NCI-H774 (cell line): Measurements from ENCODE around the gene CACNA1E.
"Not testable (repeated sequence)": the region's sequence is repeated elsewhere in the genome, so short reads cannot be mapped to it uniquely, and the experiment has no call there.

Experiments
- DNase-seq: peaks from one replicate; lab custom pipeline; 2025; lab: John Stamatoyannopoulos, UW

CACNA1E gene

DNA sequence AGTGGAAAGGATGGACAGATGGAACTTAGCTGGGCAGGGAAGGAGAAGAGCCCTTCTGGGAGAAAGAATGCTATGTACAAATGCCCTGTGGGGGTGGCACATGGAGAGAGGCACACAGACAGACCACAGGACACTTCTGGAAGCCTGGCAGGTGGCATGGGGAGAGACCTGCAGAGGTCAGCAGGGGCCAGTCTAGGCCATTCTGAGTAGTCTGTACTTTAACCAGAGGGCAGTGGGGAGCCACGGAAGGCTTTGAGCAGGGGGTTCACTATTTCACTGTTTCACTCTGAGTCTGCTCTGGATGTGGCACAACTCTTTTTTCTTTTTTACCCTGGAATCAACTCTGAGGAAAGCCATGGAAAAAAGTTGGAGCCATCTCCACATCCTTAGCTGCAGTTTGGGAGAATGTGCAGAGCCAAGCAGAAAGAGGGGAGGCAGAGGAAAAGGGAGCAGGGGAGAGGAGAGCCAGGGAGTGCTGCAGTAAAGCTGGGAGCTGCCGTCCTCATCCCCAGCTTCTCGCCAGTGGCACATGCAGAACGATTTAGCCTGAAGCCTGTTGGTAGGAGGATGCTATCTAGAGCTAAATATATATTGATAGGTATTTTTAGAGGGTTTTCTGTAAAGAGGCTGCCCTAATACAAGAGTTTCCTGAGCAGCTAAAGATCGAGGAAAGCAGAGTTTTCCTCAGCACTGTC, 34.0 kb downstream of the CACNA1E start:
- DNase-seq, result no peak

DNA sequence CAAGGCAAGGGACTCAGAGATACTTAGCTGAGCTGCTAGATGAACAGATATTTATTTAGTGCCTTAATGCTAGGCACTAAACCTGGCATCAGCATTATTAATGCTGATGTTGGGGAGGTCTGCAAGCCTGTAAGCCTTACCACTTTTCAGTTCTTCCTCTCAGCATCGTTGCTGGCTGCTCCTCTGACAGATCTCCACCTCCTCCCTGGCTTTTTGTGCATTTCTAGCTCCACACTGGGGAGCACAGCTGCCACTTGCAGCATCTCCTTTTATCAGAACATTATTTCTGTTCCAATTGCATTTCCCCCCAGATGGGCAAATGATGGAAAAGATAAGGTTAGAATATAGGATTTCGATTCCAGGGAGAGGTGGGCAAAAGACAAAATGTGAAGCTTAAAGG, 34.8 kb downstream of the CACNA1E start:
- no peak for DNase-seq

DNA sequence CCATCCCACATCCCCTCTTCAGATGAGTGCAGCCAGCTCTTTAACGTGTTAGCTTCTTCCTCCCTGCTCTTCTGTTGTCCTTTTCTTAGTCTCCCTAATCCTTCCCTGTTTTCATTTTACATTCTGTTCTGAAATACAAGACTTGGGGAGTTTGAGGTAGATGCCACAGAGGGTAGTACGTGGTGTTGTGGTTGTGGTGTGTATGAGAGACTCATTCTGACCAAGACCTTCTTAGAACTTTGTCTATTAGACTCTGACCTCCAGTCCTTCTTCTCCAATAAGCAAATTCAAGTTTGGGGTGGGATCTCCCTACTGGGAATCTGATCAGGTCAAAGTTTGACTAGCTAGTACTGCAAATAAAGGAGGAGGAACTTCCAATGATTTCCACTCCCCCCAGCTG, 39.5 kb downstream of the CACNA1E start:
- no peak for DNase-seq

DNA sequence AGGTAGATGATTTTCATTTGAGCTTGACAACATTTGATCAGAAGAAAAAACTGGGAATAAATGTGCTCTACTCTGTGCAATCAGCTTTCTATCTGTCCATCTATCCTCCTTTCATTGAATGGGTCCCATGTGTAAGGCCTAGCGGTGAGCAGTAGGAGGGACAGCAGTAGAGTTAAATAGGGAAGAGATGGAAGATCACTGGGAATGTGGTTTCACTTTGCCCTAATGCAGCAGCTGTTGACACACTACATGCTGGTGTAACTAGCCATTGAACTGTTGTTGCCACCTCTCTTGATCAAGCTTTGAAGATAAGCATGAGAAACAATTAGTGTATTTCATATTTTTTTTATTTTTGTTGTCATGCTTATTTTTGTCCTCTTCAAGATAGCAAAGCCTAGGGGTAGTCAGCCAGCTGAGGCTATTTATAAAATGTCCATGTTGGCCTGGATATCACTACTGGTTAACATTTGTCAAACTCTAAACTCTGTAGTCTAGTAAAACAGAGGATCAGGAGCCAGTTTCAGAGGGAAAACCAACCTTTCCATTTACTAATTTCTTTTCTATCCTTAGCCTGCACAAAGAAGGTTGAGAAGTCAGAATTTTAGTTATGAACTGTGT, 41.9 kb downstream of the CACNA1E start:
- no peak for DNase-seq

DNA sequence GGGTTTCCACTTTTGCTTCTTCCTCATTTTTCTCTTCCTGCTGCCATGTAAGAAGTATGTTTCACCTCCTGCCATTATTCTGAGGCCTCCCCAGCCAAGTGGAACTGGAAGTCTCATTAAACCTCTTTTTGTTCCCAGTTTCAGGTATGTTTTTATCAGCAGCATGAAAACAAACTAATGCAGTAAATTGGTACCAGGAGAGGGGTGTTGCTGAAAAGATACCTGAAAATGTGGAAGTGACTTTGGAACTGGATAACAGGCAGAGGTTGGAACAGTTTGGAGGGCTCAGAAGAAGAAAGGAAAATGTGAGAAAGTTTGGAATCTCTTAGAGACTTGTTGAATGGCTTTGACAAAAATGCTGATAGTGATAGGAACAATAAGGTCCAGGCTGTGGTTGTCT, 44.9 kb downstream of the CACNA1E start:
- not testable (repeated sequence) for DNase-seq

DNA sequence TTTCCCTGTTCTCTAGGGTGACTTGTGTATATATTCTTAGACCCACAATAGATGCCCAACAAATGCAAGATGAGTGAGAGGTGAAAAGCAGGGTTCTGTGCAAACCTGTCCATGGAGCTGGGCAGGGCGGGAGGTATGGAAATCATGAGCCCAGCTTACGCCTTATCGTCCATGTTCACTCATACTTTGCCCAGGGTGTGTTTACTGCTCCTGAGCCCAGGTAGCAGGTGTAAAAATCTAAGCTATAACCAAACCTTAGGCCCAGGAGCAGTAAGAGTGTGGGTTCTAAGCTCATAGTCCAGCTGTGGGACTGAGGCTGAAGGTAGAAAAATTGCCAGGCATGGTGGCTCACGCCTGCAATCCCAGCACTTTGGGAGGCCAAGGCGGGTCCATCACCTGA, 48.1 kb downstream of the CACNA1E start:
- DNase-seq, result no peak

DNA sequence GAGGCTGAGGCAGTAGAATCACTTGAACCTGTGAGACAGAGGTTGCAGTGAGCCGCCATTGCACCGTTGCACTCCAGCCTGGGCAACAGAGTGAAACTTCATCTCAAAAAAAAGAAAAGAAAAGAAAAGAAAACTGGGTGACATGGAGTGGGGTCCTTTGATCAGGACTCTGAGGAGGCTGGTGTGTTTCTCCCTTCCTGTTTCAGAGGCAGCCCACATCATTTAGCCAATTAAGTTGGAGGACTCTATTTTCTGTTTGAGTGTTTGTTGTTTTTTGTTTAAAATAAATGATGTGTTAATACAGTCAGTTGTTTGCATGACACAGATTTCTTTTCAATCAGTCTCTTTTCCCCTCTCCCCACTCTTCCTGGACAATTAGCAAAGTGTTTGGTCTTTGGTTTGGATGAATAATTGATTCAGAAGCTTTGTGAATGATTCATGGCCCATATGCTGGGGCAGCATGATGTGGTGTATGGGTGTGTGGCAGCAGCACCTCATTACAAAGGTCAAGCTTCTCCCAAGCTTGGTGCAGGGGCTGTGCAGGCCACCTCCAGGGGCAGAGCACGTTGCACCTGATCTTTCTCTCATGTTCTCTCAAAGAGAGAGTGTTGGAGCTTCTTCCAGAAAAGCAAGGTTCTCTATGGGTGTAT, 48.8 kb downstream of the CACNA1E start:
- DNase-seq, result peak; percentile 46

DNA sequence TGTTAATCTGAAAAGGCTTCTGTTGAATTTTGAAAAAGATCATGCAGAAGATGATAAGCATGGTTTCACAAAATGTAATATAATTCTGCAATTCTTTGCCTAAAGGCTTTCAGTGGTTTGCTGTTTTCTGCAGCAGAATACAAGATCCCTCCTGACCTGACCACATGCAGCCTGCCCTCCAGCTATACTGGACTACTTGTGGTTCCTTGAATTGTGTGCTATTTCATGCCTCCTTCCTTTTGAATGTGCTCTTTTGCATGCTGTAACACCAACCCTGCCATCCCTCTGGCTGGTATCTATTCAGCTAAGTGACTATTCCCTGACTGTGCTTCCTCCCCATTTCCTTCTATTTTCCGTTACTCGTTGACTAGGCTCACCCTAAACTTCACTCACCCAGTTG, 55.5 kb downstream of the CACNA1E start:
- DNase-seq, result no peak

DNA sequence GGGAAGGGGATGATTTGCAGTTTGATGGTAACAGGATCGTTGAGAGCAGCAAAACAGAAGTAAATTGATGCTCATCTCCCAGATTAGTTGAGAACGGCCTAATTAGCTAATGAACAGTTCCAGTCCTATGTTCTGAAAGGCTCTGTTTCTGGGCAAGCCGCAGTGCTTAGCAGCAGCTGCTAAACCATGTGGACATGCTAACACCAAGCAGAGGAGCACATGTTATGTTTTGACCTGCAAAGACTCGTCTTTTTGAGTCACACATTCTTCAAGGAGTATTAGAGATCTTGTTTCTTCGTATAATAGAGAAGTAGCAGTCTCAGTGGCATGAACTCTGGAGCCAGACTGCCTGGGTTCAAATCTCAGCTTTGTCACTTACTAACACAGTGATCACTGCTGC, 58.1 kb downstream of the CACNA1E start:
- DNase-seq, result no peak

DNA sequence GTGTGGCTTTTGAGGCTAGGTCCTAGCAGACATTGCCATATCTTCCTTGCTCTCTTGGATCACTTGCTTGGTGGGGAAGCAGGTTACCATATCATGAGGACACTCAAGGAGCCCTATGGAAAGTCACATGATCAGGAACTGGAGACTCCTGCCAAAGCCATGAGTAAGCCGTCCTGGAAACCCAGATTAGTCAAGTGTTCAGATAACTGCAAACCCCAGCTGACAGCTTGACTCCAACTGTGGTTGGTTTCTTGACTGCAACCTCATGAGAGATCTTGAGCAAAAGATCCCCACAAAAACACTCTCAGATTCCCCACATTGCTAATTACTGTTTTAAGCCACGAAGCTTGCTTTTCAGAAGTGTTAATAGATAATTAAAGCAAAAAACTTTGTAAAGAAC, 58.6 kb downstream of the CACNA1E start:
- DNase-seq, result no peak

DNA sequence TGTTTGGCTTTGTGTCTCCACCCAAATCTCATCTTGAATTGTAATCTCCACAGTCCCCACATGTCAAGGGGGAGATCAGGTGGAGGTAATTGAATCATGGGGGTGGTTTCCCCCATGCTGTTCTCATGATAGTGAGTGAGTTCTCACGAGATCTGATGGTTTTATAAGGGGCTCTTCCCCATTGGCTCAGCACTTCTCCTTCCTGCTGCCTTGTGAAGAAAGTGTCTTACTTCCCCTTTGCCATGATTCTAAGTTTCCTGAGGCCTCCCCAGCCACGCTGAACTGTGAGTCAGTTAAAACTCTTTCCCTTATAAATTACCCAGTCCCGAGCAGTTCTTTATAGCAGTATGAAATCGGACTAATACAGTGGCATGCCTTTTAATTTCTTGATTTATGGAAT, 59.1 kb downstream of the CACNA1E start:
- not testable (repeated sequence) for DNase-seq

DNA sequence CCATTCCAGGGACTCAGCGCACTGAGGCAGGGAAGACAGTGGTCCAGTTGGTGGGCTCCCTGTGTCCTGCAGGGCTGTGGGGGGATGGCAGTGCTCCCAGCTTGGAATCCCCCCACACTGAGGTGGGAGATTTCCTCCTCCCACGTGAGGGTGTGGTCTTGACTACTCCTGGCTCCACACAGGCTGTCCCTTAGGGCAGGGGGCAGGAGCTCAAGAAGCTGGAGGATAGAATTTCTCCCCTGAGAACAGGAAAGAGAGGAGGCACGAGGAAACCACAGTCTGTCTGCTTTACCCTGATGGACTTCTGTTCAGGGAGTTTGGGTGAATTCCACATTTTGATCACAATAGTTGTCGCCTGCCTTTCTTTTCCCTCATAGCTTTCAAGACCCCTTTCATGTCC, 62.1 kb downstream of the CACNA1E start:
- no peak for DNase-seq

DNA sequence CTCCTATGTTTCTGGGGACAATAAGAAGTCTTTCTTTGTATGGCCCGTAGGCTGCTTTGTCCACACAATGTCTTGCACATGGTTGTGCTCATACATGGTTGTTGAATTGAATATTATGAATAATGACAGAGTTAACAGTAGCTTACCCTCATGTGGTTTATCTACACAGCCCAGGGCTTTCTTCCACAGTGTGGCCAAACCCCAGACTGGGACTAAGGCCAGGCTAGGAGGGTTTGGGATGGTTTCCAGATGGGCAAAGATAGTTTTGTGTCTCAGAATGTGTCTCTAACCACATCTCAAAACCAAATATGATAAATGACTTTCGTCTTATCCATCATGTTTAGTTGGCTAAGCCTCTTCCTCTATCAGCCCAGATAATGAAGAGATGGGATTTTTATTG, 65.2 kb downstream of the CACNA1E start:
- no peak for DNase-seq

DNA sequence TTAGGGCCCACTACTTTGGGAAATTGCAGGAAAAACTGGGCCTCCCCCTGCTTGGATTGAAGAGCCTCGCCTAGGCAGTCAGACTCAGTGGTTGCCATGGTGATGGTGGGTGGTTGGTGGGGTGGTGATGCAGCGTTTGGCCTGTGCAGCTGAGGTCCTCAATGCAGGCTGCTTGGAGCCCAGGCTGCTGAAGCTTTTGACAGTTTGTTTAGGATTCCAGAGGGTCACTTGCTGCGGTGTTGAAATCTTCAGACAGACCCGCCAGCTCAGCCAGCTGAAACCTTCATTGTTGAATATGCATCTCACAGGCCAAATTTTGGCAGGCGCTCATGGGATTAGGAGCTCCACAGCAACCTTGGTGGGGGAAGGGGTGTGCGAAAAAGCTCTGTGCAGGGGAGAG, 67.9 kb downstream of the CACNA1E start:
- no peak for DNase-seq

DNA sequence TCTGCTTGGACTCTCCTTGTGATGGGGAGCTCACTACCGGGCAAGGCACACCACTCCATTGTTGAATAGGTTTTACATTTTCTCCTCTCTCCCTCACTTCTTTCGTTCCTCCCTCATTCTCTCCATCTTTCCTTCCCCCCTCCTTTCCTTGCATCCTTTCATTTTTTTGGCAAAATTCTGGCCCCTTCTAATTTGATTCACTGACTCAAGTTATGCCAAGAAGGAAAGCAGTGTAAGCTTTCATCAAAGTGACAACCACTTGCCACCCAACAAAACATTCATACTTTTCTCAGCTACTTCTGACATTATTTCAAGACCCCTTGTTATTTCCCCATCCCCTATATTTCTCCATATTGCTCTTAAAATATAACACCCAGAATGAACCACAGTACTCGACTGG, 68.4 kb downstream of the CACNA1E start:
- DNase-seq, result no peak

DNA sequence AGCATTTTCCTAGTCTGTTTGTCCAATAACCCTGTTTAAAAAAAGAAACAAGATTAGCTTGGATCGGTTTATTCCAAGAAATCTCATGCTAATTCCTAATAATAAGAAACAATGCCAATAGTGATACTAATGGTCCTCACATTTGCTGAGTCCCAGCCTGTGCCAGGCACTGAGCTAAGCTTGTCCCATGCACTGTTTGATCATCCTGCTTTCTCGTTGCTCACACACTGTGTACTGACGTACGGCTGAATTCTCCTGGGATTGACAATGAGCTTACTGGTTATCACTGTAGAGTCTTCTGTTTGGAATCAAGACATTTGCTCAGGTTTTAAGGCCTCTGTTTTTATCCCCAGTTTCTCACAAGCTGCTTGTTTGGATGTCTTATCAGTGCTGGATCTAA, 71.1 kb downstream of the CACNA1E start:
- DNase-seq, result no peak

DNA sequence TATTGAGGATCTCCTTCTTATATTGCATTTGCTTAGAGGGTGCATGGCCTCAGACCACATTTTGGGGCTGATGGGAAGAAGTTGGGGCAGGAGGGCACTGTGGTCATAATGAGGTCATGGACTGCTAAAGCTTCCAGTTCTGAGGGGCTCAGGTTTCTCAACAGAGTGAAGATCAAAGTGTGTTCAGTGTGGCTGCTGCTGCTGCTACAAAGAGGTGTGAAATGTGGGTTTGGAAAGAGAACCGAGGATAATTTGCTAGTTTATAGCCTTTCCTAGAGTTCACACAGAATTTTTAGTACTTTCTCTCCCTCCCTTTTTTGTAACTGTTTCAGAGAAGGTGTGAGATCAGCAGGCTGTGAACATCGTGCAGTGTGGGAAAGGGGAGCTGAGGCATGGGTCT, 73.3 kb downstream of the CACNA1E start:
- no peak for DNase-seq

DNA sequence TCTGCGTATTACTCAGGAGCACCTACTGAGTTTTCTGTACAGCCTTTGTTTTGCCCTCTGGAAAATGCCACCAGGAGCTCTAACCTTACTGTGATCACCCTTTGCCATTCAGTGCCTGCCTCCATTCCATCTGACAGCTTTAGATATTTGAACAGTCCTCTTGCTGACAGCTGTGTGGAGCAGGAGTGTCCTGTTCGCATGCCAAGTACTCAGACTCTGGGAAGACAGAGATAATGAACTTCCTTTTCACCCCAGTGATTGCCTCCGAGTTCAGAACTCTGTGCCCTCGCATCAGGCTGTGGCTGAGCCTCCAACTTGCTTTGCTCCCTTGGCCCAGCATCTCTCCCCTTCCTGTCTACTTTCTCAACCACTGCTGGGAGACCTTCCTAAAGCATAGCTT, 74.0 kb downstream of the CACNA1E start:
- no peak for DNase-seq

DNA sequence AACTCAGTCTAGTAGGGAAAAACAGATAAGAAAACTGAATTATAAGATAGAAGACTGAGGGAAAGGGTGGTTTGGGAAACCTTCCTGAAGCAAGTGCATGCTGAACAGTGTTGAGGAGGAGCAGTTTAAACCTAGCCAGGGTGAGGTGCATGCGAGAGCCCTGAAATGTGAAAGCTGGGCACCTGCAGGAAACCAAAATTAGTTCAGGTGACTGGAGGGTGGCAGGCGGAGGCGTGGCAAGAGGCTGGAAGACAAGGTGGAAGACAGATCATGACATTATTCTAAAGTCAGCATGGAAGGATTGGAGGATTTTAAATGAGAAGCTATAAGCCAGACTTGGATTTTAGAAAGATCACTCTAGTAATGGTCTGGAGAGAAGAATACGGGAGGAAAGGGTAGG, 75.1 kb downstream of the CACNA1E start:
- DNase-seq, result no peak

DNA sequence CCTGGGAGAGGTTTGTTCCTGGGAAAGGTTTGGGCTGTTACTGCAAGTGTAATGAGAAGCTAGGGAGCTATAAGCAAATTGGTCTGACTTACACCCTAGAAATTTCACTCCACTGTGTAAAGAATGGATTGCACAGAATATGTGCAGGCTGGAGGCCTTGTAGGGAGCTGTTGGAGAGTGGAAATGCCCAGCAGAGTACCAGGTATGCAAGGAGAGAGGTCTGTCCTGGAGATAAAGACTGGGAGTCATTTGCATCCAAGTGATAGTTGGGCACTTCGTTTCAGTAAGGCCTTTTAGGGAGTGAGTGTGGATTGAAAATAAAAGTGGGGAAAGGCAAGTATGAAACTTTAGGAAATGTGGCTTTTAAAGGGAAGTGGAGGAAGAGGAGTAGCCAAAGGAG, 75.8 kb downstream of the CACNA1E start:
- no peak for DNase-seq

DNA sequence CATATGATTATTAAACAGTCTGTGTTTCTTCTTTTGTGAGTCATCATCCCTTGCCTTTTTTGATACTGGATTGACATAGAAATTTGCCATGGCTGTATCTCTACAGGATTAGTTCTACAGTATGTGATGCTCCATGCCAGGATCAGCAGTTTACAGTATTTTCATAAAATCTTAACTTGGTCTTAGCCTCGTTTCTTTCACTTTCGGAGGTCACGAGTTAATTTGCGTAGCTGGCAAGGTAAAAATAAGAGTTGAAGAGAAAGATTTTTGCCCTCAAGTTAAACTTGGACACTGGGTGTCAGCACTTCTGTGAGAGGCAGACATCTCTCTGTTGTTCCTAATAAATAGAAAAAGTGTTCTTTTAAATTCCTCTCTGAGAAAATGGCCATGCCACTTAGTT, 79.1 kb downstream of the CACNA1E start:
- DNase-seq, result no peak

DNA sequence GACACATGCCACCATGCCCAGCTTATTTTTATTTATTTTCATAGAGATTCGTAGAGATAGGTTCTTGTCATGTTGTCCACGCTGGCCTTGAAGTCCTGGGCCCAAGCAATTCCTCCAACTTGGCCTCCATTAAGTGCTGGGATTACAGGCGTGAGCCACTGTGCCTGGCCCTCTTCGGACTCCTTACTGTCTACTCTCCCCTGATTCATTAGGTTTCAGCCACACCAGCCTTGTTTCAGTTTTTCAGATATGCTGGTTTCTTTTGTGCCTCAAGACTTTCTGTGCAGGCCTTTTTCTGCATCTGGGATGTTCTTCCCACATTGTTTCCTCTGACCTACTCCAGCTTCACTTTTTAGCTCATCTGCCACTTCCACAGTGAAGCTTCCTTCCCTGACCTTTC, 85.4 kb downstream of the CACNA1E start:
- DNase-seq, result no peak

DNA sequence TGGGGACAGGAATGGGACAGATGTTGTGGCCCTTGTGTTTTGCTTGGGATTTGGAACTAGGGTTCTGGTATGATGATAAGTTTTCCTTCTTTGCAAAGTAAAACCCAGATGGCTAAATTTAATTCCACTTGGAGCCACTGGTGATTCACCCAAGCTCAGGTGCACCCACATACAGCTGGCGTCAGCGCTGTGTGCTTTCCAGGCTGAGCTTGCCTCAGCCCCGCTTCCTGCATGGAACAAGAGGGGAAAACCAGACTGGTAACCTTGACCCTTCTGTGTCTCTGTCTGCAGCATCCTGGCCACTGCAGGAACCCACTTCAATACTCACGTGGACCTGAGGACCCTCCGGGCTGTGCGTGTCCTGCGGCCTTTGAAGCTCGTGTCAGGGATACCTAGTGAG, 94.2 kb downstream of the CACNA1E start:
- DNase-seq, result no peak

DNA sequence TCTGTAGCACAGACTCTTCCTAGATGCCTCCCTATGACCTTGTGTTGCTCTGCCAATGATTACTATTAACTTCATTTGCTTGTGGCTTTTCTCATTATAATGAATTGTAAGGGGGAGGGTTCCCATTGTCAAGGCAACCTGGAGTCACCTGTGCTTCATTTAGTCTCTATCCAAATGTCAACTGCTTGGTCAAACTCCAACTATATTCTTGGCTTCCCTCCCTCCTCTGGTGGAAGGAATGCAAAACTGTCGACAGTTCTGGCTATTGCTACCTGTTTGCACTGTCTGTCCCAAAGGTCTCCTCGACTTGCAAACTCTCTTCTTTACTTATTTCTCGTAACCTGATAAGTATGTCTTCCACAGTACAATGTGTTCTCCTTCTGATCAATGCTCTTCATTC, 100.3 kb downstream of the CACNA1E start:
- DNase-seq, result no peak
